ENCODE measurements around the gene A3GALT2.

The A3GALT2 gene

DNA sequence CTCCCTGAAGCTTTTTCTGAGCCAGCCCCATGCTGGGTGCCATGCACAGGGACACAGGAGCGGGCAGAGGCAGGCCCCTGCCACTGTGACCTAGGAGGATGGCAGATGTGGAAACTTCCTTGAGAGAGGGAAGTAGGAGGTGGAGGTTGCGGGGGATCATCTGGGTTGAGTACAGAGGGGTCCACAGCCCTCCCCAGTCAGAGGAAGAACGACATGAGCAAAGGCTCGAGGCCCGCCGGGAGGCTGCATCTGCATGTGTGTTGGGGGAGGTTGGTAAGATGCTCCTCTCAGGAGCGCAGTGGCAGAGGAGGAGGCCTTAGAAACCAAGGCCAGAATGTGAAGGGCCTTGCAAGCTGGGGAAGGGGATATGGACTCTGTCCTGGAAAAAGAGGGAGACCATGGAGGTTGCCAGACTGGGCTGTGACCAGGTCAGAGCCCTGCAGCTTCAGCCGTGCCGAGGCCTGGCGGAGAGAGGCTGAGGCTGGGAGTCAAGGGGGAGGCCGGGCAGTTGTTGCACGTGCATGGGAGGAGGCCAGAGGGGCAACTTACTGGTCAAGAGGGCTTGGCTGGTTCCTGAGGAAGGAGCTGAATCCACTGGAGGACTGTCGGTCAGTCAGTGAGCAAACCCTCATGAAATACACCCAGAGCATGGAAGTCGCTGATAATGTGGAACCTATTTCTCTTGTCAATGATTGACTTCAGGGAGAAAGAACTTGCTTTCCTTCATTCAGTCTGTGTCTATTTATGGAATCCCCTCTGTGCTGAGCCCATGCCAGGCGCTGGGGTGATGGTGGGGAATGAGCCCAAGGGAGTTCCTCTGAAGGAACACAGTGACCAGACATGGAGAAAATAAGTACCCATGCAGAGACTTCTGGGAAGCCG, 31.7 kb downstream of the A3GALT2 start:
- no peak for DNase-seq

DNA sequence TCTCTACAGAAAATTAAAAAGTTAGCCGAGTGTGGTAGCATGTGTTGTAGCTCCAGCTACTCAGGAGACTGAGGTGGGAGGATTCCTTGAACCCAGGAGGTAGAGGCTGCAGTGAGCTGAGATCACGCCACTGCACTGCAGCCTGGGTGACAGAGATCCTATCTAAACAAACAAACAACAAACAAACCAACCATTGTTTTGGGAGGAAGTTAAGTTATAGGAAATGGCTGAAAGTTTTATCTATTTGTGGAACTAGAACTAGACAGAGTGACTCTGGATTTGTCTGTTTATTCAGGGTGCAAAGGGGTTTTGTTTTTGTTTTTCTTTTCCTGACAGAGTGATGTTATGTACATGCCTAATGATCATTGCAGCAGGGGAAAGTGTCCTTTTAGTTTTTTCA, 33.6 kb downstream of the A3GALT2 start:
- no peak for DNase-seq

DNA sequence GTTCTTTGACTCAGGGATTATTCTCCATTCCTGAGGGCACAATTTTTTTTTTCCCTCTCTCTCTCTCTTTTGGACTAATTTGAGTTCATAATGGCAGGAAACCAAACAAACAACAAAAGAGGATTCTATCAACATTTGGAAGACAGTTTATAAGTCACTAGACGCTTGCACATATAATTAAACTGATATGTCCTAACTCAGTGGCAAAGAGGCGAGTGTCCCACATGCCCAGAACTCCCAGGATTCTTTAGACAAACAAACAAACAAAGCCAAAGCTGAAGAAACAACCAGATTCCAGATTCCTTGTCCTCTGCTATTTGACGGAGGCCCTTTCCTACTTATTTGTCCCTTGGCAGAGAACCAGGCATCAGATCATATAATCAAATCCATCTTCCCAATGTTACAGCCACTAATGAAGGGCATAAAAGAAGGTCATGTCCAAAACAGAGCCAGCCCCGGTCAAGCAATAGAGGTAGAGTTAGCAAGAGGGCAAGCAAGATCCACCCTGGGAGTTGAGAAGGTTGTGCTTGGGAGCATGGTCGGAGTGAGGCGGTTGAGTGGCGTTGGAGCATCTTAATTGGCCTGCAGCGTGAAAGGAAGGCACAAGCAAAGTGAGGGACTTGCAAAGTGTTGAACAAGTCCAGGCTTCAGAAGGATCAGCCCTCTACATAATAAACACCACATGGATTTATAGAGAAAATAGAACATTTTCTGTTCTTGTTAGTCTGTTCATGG, 34.3 kb downstream of the A3GALT2 start:
- DNase-seq = no peak

DNA sequence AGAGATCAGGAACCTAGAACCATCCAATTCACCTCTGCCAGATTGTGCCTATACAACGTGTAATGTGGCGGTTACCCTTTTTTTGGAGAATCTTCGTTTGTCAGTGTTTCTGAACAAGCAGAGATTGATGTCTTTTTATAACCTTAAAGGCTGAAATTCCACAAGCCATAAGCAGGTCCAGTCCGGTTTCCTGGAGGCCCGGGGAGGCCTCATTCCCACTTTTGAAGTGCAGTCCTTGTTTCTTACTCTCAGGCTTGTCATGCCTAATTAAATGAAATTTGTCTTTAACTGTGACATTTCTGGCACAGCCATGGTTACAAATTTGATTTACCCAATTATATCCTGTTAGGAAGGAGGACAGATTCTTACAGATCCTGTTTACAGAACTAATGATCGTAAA, 36.8 kb downstream of the A3GALT2 start:
- DNase-seq = no peak

DNA sequence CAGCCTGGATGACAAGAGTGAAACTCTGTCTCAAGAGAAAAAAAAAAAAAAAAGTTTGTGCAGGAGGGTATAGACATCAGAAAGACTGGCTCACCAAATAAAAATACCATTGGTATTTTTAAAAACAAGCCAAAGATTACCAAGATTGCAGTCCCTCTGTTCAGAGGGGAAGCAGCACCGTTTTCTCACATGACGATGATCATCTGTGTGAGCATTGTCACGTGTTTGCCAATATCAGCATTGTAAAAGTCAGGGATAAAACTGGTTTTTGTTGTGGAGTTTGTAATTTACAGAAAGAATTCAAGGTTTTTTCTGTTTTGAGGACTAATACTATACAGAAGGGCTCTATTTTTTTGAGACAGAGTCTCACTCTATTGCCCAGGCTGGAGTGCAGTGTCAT, 38.1 kb downstream of the A3GALT2 start:
- DNase-seq = no peak

DNA sequence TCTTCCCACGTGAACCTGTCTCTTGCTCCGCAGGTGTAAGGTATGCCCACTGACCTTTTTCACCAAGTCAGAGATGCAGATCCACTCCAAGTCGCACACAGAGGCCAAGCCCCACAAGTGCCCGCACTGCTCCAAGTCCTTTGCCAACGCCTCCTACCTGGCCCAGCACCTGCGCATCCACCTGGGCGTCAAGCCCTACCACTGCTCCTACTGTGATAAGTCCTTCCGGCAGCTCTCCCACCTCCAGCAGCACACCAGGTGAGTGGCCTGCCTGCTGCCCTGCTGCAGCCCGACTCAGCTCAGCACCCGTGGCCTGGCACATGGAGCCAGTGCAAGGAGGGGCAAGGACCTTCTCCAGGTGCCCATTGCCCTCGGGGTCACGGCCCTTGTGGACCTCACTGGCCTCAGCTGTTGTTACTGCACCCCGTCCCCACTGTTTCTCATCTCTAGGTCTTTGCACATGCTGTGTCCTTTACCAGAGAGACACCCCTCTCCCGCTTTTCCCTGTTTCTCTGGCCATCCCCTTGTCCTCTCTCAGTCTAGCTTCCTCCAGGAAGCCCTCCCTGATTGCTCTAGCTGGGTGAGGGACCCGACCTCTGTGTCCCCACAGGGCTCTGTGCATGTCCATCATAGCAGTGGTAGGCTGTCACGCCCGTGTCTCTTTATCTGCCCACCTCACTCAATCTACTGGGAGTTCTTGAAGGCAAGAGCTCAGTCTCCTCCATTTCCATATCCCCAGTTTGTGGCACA, 39.2 kb downstream of the A3GALT2 start:
- no peak for DNase-seq

DNA sequence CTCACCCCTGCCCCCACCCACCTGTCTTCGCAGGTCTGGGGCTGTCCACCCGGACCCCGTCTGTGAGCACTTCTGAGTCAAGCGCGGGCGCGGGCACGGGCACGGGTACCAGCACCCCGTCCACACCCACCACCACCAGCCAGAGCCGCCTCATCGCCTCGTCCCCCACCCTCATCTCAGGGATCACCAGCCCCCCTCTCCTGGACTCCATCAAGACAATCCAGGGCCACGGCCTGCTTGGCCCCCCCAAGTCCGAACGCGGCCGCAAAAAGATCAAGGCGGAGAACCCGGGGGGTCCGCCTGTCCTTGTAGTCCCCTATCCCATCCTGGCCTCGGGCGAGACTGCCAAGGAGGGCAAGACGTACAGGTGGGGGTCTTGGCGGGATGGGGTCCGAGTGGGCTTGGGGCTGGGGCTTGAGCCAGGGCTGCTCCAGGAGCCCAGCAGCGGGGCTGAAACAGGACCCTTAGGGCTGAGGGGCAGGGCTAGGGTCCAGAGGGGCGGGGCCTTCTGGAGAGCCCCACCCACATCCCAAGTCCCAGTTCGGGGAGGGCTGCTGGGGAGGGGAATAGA, 40.7 kb downstream of the A3GALT2 start:
- no peak for DNase-seq

DNA sequence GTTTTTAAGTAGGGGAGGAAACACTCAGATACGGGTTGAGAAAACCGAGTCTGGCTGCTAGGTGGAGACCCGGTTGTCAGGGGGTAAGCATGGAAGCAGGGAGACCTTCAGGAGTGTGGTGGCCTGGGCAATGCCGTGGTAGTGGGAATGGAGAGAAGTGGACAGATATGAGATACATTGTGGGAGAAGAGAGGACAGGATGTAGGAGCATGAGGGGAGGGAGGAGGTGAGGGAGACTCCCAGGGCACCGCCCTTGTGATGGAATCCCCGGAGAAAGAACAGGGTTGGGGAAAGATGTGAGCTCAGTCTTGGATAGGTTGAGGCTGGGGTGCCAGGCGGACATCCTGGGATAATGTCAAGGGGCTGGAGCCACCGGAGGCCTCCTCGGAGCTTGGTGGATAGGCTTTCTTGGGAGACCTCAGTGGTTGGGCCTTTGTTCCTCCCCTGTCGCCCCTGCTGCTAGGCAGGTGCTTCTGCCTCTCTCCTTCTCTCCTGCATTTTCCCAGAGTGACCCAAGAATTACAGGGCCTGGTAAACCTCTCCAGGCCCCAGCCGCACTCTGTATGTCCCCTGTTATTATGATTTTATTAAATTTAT, 43.3 kb downstream of the A3GALT2 start:
- no peak for DNase-seq

DNA sequence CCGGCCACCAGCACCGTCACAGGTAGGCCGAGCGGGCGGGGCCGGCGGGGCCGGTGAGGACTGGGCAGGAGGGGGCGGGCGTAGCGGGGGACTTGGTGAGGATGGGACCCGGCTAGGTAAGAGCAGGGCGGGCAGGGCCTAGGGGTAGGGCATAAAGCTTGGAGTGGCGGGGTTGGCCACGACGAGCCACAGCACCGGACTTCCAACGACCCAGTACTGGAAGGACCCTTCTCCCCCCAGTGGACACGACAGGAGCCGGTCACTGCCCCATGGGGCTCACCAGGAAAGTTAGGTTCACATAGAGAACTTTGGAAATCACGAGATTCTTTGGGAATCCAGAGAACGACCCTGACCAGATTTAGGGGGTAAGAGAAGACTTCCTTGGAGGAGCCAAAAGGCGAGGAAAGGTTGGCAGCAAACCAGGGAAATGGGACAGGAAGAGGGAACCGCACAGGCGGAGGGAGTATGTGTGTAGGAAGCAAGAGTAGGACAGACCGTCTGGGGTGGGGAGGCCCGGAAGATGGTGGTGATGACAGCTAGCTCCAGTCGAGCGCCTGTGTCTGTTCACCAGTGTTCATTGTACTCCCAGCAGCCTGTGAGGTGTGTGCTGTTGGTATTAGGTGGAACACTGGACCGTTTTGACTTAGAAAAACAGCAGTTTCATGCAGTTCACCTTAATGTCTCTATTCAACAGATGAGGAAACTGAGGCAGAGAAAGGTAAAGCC, 44.2 kb downstream of the A3GALT2 start:
- DNase-seq = no peak

DNA sequence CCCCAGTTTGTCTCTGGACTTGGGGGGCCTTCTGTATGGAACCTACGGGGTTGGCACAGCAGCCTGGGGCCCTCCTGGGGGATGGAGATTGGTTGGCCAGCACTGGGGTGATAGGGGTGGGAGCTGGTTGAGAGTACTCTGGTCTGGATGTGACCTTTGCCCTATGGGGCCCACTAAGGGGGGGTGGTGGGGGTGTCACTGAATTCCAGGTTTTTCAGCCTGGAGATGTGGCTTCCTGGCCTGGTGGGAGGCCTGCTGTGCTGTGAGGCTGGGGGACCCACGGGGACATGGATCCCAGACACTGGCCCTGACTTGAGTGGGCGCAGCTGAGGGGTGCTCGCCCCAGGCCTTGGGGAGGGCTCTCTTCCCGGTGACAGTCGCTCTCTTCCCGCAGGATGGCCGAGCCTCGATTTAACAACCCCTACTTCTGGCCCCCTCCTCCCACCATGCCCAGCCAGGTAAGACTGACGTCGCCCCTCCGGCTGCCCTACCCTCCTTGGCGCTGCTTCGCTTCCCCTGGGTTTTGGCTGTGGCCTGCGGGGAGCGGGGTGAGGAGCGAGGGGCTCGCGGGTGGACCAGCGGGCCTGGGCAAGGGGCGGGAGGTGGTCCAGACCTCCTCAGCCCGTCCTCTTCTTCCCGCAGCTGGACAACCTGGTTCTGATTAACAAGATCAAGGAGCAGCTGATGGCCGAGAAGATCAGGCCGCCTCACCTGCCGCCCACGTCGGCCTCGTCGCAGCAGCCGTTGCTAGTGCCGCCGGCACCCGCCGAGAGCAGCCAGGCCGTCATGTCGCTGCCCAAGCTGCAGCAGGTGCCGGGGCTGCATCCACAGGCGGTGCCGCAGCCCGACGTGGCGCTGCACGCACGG, 45.0 kb downstream of the A3GALT2 start:
- DNase-seq = no peak

DNA sequence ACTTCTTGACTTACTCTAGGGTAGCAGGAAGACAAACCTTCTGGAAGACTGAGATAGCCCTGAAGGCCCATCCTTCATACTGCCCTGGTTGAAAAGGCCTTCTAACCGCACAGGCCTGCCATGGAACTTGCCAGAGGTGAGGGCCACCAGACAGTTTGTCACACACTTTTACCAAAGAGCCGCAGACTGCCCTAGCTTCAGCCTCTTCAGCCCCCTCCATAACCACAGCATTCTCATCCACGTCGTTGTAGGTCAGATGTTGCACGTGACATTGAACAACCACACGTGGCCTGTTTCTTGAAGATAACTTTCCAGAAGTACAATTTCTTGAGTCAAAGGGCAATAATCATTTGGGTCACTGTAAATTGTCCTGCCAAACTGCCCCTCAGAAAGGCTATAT, 45.7 kb downstream of the A3GALT2 start:
- no peak for DNase-seq

DNA sequence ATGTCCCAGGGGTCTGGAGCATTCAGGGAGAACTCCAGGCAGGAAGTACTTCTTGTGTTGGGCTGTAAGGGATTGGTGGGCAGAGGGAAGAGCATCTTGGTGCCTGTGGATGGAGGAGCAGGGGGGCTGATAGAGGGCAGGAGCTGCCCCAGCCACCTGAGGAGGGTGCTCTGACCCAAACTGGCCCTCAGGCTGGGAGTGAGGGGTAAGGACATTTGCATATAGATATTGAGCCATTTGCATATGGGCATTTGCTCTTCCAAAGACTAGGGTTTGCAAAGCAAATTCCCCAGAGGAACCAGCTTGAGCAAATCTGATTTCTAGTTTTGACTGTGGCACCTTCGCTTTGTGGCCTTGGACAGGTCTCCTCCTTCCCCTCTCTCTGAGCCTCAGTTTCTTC, 46.5 kb downstream of the A3GALT2 start:
- DNase-seq = no peak

DNA sequence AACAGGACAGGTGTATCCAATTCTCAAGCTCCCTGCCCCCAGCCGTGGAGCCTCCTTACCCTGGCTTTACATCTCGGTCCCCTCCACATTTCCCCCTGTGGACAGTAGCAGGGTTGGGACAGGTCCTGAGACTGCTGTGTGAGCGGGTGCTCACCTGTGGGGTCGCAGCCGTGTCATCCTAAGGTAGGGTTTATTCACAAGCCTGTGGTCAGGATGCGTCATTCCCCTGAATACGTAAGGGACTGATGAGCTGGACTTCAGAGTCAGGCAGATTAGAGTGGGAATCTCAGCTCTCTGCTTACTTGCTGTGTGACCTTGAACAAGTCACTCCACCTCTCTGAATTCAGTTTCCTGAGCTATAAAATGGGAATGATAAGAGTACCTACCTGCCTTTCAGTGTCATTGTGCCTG, 46.9 kb downstream of the A3GALT2 start:
- no peak for DNase-seq

DNA sequence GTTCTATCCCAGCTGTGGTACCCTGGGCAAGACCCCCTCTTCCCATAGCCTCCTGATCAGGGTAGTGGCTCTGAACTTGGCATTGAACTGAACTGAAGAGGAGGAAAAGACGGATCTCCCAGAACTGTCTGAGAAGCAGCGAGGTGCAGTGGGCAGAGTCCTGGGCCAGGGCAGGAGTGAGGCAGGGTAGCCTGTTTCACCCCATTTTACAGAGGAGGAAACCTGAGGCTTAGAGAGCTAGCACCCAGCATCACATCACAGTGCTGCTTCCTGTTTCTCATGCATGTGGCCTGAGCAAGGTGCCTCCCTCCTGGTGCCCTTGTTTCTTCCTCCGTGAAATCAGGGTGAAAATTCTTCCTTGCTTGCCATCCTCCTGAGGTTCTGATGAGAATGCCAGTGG, 47.5 kb downstream of the A3GALT2 start:
- DNase-seq = no peak

DNA sequence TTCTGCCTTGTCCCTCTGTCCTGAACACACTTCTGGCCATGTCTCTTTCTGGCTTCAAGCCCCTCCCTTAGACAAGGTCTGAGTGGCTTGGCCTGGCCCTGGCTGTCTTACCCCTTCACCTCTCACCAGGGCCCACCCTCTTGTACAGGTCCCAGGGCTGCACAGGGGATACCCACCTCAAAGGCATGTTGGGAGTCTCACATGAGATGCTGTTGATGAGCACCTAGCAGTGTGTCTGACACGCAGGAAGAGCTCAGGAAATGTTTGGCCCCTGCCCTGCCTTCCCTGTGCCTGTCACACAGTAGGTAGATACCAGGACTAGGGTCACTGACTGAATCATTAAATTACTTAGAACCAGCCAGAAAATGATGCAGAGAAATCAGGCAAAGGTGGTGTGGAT, 48.0 kb downstream of the A3GALT2 start:
- DNase-seq = no peak

DNA sequence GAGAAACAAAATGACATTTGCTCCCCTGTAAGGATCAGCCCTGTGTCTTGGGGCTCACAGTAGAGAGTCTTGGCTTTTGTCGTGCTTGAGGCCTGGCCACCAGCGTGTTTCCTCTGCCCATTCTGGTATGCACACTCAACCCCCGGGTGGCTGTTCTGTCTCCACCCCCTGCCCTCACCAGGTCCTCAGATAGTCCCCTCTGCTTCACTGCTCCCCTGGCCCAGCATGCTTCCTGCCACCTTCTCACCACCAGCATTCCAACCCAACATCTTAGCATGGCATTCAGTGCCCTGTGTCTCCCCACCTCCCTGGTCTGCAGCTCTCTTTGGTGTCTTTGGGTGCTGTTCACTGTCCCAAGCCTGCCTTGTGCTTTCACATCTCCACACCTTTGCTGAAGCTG, 48.4 kb downstream of the A3GALT2 start:
- no peak for DNase-seq

DNA sequence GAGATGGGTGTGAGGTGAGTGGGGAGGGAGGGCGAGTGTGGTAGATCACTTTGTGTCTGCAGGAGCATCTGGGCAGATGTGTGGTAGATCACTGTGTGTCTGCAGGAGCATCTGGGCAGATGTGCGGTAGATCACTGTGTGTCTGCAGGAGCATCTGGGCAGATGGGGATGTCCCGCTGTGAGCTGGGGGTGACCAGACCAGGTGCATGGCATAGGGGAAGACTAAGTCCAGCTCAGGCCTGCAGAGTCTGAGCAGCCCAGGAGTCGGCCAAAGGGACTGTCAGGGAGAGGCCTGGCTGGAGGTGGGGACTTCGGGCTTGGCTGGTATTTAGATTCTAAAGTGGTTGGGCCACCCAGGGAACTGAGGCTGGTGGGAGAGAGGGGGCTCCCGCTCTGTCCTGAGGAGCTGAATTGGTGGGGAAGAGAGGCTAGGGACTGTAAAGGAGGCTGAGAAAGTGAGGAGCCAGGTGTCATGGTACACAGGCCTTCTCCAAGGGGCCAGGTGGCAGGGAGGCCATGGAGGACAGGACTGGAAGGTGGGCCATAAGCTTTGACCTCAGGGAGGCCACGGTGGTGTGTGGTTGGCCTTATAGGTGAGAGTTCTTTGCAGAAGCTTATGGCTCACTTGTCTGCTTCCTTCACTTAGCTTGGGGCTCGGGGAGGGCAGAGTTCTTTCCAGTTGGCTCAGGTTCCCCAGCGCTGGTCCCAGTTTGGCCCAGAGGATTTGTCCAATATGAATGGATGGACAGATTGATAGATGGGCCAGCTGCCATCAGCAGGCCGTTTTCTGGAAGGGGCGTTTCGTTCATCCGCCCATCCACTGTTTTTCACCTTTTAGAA, 49.0 kb downstream of the A3GALT2 start:
- no peak for DNase-seq

DNA sequence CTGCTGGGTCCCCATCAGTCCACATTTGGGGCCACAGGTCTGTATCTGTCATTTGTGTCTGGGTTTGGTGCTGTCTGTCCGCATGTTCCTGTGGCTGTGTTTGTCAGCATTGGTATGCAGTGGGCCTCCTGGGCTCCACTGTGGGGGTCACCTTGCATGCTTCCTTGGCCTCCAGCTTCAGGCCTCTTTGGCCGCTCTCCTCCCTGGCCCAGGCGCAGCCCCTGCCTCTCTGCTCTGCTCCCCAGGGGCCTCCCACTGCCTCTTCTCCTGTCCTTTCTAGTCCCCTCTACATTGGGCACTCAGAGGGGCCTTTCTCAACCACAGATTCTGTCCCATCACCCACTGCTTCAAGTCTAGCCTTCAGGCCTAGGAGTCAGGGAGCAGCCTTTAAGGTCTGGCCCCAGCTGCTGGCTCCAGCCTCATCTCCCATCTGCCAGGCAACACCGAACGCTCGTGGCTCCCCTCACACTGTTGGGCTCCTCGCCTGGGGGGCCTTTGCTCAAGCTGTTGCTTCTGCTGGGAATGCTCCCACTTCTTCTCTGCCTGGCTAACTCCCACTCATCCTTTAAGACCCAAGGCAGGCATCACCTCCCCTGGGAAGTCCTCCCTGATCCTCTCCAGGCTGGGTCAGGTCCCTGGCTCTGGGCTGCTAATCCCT, 50.0 kb downstream of the A3GALT2 start:
- no peak for DNase-seq

DNA sequence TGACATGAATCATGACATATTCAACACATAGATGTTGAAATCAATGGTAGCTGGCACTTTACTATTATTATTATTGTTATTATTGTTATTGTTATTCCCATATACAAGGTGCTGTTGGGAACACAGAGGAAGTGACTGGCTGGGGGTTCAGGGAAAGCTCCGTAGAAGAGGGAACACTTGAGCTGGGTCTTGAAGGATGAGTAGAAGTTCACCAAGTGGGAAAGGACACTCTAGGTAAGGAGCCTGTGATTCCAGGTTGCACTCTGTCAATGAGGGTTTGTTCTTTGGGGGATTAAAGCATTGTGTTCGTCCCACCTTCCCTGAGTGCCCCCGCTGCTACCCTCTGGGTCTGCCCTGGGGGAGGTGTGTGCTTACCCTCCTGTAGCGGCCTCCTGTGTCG, 50.5 kb downstream of the A3GALT2 start:
- DNase-seq = no peak

DNA sequence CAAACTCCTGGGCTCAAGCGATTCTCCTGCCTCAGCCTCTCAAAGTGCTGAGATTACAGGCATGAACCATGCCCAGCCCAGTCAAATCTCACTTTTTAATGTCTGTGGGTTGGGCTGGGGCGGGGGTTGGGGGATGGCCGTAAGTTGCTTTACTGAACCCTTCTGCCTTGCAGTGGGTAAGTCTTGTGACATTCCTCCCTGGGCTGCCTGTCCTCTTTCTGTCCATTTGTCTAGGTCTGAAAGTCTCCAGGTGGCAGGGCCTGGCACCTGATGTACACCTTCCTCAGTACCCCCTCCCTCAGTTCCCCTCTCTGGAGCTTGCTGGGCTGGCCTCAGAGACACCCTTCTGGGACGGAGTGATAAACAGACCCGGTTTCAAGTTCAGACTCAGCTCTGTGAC, 51.3 kb downstream of the A3GALT2 start:
- DNase-seq = no peak

All from SIG-M5 (cell line).